ENCODE data around the gene RPL10A. TPM values are rescaled to one million over a fixed set of nuclear protein-coding genes. Genes with fewer than 3 reads are reported as not detected.

RPL10A gene
- total and polyA plus RNA-seq, 2 of the 8 experiments (the other 6 are each of a cell fraction or from before 2014, with no cell fraction given): 1,893 to 2,948 TPM

DNA sequence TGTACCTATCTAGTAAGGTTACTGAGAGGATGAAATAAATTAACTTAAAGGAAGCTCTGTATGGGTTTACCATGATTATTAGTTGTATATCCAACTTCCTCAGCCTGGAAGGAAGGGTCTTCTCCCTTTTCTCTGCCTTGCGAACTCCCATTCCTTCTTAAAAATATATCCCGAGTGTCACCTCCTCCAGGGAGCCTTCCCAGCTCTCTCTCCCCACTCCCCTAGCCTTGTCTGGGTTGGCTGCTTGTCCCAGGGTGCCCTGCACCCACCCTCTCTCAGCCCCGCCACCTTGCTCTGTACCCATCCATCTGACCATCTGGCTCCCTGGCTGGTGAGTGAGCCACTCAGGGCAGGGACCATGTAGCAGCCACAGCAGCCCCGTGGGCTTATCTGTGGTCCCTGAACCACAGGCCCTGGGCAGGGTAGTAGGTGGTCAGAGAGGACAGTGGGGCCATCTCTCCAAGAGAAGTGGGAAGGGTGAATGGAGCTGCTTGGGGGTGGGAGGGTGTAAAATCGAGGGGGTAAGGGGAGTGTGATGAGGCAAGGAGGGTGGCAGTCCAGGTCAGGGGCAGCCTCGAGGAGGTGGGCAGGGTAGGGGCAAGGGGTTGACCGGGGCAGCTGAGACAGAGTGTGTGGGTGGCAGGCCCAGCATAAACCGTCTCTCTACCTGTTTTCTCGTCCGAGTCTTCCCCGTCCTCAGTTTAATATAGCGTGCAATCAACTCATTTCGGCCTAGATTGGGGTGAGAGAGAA is 15.9 kb downstream of the RPL10A start (continued):
- TF ChIP-seq TCF12 (IDR thresholded peaks at IDR 0.05; ENCODE audit: low read depth, low read length) (no peak), CBX8 (IDR thresholded peaks at IDR 0.05; ENCODE audit: borderline replicate concordance, low read depth, low read length) (no peak)

Measured in H1 (cell line).